OCI-LY7 (cell line): ENCODE data around the gene TICRR. TPM values are rescaled to one million over a fixed set of nuclear protein-coding genes. Genes with fewer than 3 reads are reported as not detected.

ENCODE experiments used
- BruUV-seq: library from RNA; stranded (reverse); fragments of 400-500 nt; replicated peaks from 2 replicates; lab custom pipeline; 2021; lab: Mats Ljungman, UMichigan
- CTCF ChIA-PET: fragments of 300-600 bp; sonication (Branson Sonifier 250); formaldehyde crosslinking; loops from one replicate; lab custom pipeline; 2022; ENCODE audit warnings: antibody characterized with exemption; ENCODE audit not compliant: unreplicated experiment; lab: Charles Lee
- POLR2A ChIA-PET: fragments of 300-600 bp; sonication (Branson Sonifier 250); formaldehyde crosslinking; loops from one replicate; lab custom pipeline; 2022; ENCODE audit warnings: antibody characterized with exemption; lab: Charles Lee
- DNase-seq: peaks from one replicate; pipeline ENCODE4 v3.0.0-alpha.2; 2015; ENCODE audit warnings: low spot score
- H2AFZ ChIP-seq: fragments of 200-600 bp; sonication (generic), shearing (Covaris generic); 2 replicates; pipeline ENCODE4 v1.6.1; 2014; ENCODE audit warnings: mild to moderate bottlenecking, antibody characterized with exemption, low read length, moderate library complexity
- H3K27ac ChIP-seq: fragments of 200-600 bp; sonication (generic); 2 replicates; pipeline ENCODE4 v1.5.1; 2014; ENCODE audit warnings: mixed run types, low read depth, mild to moderate bottlenecking, moderate library complexity, low read length, inconsistent platforms; ENCODE audit not compliant: poor library complexity, severe bottlenecking
- H3K36me3 ChIP-seq: fragments of 200-600 bp; sonication (generic); 2 replicates; pipeline ENCODE4 v1.6.1; 2014; ENCODE audit warnings: mild to moderate bottlenecking, antibody characterized with exemption, low read length, moderate library complexity, mixed read lengths; ENCODE audit not compliant: insufficient read depth
- H3K4me1 ChIP-seq: fragments of 200-600 bp; sonication (generic); 2 replicates; pipeline ENCODE4 v1.5.1; 2014; ENCODE audit warnings: mild to moderate bottlenecking, low read length; ENCODE audit not compliant: insufficient read depth, poor library complexity, severe bottlenecking
- H3K4me2 ChIP-seq: fragments of 200-600 bp; sonication (generic); 2 replicates; pipeline ENCODE4 v1.6.1; 2014; ENCODE audit warnings: mild to moderate bottlenecking, low read length
- H3K4me3 ChIP-seq: fragments of 200-600 bp; sonication (generic); 2 replicates; pipeline ENCODE4 v1.5.1; 2014; ENCODE audit warnings: mild to moderate bottlenecking, low read depth, low read length; ENCODE audit not compliant: poor library complexity, severe bottlenecking
- H3K79me2 ChIP-seq: fragments of 200-600 bp; sonication (generic); 2 replicates; pipeline ENCODE4 v1.6.1; 2016; ENCODE audit warnings: low read depth, mild to moderate bottlenecking, low read length, moderate library complexity, mixed read lengths; ENCODE audit not compliant: insufficient read depth
- H3K9me2 ChIP-seq: fragments of 200-600 bp; sonication (generic); 2 replicates; pipeline ENCODE4 v1.6.1; 2016; ENCODE audit warnings: mild to moderate bottlenecking, low read length, mixed read lengths; ENCODE audit not compliant: insufficient read depth
- H3K9me3 ChIP-seq: fragments of 200-600 bp; sonication (generic); 2 replicates; pipeline ENCODE4 v1.6.1; 2014; ENCODE audit warnings: mild to moderate bottlenecking, mixed run types, low read length, mixed read lengths
- H4K20me1 ChIP-seq: fragments of 200-600 bp; sonication (generic); 2 replicates; pipeline ENCODE4 v1.6.1; 2014; ENCODE audit warnings: mild to moderate bottlenecking, antibody characterized with exemption, low read length, moderate library complexity, mixed read lengths; ENCODE audit not compliant: insufficient read depth
- EZH2phosphoT487 ChIP-seq: fragments of 200-600 bp; sonication (generic); IDR thresholded peaks from 2 replicates; pipeline ENCODE4 v1.6.1; 2018; ENCODE audit warnings: low read depth, borderline replicate concordance, mild to moderate bottlenecking, mixed run types, antibody characterized with exemption, low read length, moderate library complexity, mixed read lengths
- intact Hi-C: fragments of 100-400 bp; cut with micrococcal nuclease; formaldehyde crosslinking; loops from one replicate; pipeline ENCODE4 v1.10.0; 2022; ENCODE audit not compliant: unreplicated experiment
- total RNA-seq, 2 experiments: library from RNA; depleted of rRNA in 1 of 2; stranded (reverse); fragments of >200 nt in 1 of 2; shearing (Covaris generic) in 1 of 2; gene quantifications; 2 replicates each; pipeline ENCODE4 v1.2.3, GENCODE V29; 2014 to 2022
- TF ChIP-seq, protein P1 (sequence below): fragments of 200-600 bp; sonication (generic); conservative IDR thresholded peaks from 2 replicates; pipeline ENCODE4 v1.5.1; 2014; ENCODE audit warnings: mild to moderate bottlenecking, antibody characterized with exemption, low read length, moderate library complexity, mixed read lengths

The TICRR gene
- total RNA-seq, 2 experiments from 2014 or later: 25.9 to 44.4 TPM

GRCh38 chr15:89656116-89656815 lies 81.0 kb downstream of the TICRR start:
- CTCF ChIA-PET: no interaction called here
- DNase-seq: no peak

GRCh38 chr15:89657686-89658200 lies 82.5 kb downstream of the TICRR start:
- intact Hi-C loops: no loop called here
- Histone ChIP-seq H3K4me1 (no peaks in the 10 kb centered on the region), H3K4me3 (no peak overlapping the region), H3K4me2 (no peak overlapping the region), H3K27ac (no peak overlapping the region), H3K9me3 (no peaks in the 10 kb centered on the region), H4K20me1 (no peaks in the 10 kb centered on the region), H3K79me2 (no peaks in the 10 kb centered on the region), H3K9me2 (no peaks in the 10 kb centered on the region), H2AFZ (no peak overlapping the region), H3K36me3 (no peaks in the 10 kb centered on the region)
- no peak for DNase-seq
- ChIA-PET POLR2A (interaction anchor here (0.6 kb wide), 1 partner anchor 56 kb away, joined by 4 read pairs; no protein-coding TSS in a partner anchor), CTCF (no interaction called here)
- BruUV-seq: no TSS peak
- TF ChIP-seq, protein P1, sequence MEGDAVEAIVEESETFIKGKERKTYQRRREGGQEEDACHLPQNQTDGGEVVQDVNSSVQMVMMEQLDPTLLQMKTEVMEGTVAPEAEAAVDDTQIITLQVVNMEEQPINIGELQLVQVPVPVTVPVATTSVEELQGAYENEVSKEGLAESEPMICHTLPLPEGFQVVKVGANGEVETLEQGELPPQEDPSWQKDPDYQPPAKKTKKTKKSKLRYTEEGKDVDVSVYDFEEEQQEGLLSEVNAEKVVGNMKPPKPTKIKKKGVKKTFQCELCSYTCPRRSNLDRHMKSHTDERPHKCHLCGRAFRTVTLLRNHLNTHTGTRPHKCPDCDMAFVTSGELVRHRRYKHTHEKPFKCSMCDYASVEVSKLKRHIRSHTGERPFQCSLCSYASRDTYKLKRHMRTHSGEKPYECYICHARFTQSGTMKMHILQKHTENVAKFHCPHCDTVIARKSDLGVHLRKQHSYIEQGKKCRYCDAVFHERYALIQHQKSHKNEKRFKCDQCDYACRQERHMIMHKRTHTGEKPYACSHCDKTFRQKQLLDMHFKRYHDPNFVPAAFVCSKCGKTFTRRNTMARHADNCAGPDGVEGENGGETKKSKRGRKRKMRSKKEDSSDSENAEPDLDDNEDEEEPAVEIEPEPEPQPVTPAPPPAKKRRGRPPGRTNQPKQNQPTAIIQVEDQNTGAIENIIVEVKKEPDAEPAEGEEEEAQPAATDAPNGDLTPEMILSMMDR: no peak
- no peak for TF ChIP-seq EZH2phosphoT487

More at GRCh38 chr15:89656116-89656815, 81.0 kb downstream of the TICRR start:
- H3K4me2 ChIP-seq: no peak overlapping the region
- POLR2A ChIA-PET: interaction anchor here (0.7 kb wide), 2 partner anchors 49 to 814 kb away, joined by 3 read pairs; no protein-coding TSS in a partner anchor
- TF ChIP-seq, protein P1: no peak
- TF ChIP-seq EZH2phosphoT487: no peak
- no peak overlapping the region for H3K27ac ChIP-seq
- H3K9me2 ChIP-seq: no peaks in the 10 kb centered on the region
- H4K20me1 ChIP-seq: no peaks in the 10 kb centered on the region
- H3K36me3 ChIP-seq: no peaks in the 10 kb centered on the region
- H3K4me3 ChIP-seq: no peak overlapping the region
- H3K79me2 ChIP-seq: no peaks in the 10 kb centered on the region
- no peaks in the 10 kb centered on the region for H3K9me3 ChIP-seq
- H3K4me1 ChIP-seq: no peaks in the 10 kb centered on the region
- intact Hi-C loops: no loop called here
- no peak overlapping the region for H2AFZ ChIP-seq
- BruUV-seq: no TSS peak

- ChIA-PET POLR2A (interaction anchor here (1.0 kb wide), 1 partner anchor 40 kb away, joined by 3 read pairs; no protein-coding TSS in a partner anchor), CTCF (no interaction called here)
- DNase-seq: no peak
- no peaks in the 10 kb centered on the region for H3K79me2 ChIP-seq
- no peaks in the 10 kb centered on the region for H3K4me1 ChIP-seq
- no TSS peak for BruUV-seq
- H3K4me2 ChIP-seq: no peak overlapping the region
- H3K36me3 ChIP-seq: no peaks in the 10 kb centered on the region
- no peaks in the 10 kb centered on the region for H3K9me3 ChIP-seq
- no peak overlapping the region for H2AFZ ChIP-seq
- H3K27ac ChIP-seq: no peak overlapping the region
- TF ChIP-seq, protein P1: no peak
- no peak for TF ChIP-seq EZH2phosphoT487
- no peaks in the 10 kb centered on the region for H3K9me2 ChIP-seq
- no peak overlapping the region for H3K4me3 ChIP-seq
- intact Hi-C loops: no loop called here
- no peaks in the 10 kb centered on the region for H4K20me1 ChIP-seq
Observed at GRCh38 chr15:89659295-89659694, 84.0 kb downstream of the TICRR start.
